BJ (cell line): Measurements from ENCODE around the gene GHRL. TPM values are rescaled to one million over a fixed set of nuclear protein-coding genes. Genes with fewer than 3 reads are reported as not detected.

Source experiments
- CTCF ChIA-PET: fragments of 350-600 bp; formaldehyde crosslinking; extraction: SDS; loops from one replicate; lab custom pipeline; 2021; ENCODE audit warnings: antibody characterized with exemption, inconsistent platforms; lab: Yijun Ruan, JAX
- POLR2A ChIA-PET: fragments of 300-600 bp; sonication (Branson Sonifier 250); formaldehyde crosslinking; extraction: SDS; loops from one replicate; lab custom pipeline; 2021; ENCODE audit warnings: antibody characterized with exemption; lab: Charles Lee
- DNase-seq: peaks from one replicate; pipeline ENCODE4 v3.0.0-alpha.2; 2011; ENCODE audit warnings: low read depth
- H3K27me3 ChIP-seq: 2 replicates; pipeline ENCODE4 v1.6.0; 2011; ENCODE audit warnings: low read length; ENCODE audit not compliant: control insufficient read depth, insufficient read depth
- H3K36me3 ChIP-seq: 2 replicates; pipeline ENCODE4 v1.5.1; 2011; ENCODE audit warnings: low read length; ENCODE audit not compliant: control insufficient read depth, insufficient read depth
- H3K4me3 ChIP-seq: 2 replicates; pipeline ENCODE4 v1.5.1; 2011; ENCODE audit warnings: low read depth, mild to moderate bottlenecking, control low read depth, low read length
- polyA plus RNA-seq: library from polyadenylated mRNA; depleted of rRNA; stranded (reverse); fragments of >200 nt; gene quantifications from 2 replicates; pipeline ENCODE4 v1.2.3, GENCODE V29; 2011
- TF ChIP-seq, protein P1 (sequence below): IDR thresholded peaks from 2 replicates; pipeline ENCODE4 v1.5.1; 2011; ENCODE audit warnings: low read depth, mild to moderate bottlenecking, control low read depth, inconsistent platforms, low read length, moderate library complexity; ENCODE audit not compliant: insufficient read depth

The GHRL gene
- polyA plus RNA-seq, 1 experiment, result not detected

DNA sequence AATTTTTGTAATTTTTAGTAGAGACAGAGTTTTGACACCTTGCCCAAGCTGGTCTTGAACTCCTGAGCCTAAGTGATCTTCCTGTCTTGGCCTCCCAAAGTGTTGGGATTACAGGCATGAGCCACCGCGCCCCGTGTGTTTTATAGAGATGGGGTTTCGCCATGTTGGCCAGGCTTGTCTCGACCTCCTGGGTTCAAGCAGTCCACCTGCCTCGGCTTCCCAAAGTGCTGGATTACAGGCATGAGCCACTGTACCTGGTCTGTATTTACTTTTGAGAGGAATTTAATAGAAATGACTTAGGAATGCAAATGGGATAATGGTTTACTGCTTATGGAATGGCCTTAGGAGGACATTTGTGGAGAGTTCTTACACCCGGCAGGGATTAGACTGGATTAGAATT, 33.7 kb downstream of the GHRL start:
- ChIA-PET CTCF (no interaction called here), POLR2A (no interaction called here)
- H3K36me3 ChIP-seq, result peaks cover 11% of the 10 kb centered on the region
- H3K27me3 ChIP-seq, result no peaks in the 10 kb centered on the region
- TF ChIP-seq, protein P1, sequence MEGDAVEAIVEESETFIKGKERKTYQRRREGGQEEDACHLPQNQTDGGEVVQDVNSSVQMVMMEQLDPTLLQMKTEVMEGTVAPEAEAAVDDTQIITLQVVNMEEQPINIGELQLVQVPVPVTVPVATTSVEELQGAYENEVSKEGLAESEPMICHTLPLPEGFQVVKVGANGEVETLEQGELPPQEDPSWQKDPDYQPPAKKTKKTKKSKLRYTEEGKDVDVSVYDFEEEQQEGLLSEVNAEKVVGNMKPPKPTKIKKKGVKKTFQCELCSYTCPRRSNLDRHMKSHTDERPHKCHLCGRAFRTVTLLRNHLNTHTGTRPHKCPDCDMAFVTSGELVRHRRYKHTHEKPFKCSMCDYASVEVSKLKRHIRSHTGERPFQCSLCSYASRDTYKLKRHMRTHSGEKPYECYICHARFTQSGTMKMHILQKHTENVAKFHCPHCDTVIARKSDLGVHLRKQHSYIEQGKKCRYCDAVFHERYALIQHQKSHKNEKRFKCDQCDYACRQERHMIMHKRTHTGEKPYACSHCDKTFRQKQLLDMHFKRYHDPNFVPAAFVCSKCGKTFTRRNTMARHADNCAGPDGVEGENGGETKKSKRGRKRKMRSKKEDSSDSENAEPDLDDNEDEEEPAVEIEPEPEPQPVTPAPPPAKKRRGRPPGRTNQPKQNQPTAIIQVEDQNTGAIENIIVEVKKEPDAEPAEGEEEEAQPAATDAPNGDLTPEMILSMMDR, result no peak
- no peak for DNase-seq
- no peak overlapping the region for H3K4me3 ChIP-seq

DNA sequence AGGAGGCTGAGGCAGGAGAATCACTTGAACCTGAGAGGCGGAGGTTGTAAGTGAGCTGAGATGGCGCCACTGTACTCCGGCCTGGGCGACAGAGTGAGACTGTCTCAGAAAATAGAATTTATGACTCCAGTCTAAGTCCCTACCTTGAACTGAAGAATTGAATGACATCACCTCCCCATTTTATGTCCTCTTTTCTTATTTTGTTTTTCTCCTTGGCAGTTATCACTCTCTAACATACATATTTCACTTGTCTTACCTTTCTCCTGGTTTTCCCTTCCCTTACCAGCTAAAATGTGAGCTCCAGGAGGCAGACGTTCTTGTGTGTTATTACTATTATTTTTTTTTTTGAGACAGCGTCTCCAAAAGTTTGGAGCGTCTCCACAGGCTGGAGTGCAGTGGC, 36.9 kb downstream of the GHRL start:
- Histone ChIP-seq H3K4me3 (no peak overlapping the region), H3K27me3 (no peaks in the 10 kb centered on the region), H3K36me3 (peaks cover 17% of the 10 kb centered on the region)
- no peak for DNase-seq
- CTCF ChIA-PET, result interaction anchor here (0.7 kb wide), 1 partner anchor 102 kb away, joined by 3 read pairs; no protein-coding TSS in a partner anchor
- POLR2A ChIA-PET, result no interaction called here
- TF ChIP-seq, protein P1, result no peak

DNA sequence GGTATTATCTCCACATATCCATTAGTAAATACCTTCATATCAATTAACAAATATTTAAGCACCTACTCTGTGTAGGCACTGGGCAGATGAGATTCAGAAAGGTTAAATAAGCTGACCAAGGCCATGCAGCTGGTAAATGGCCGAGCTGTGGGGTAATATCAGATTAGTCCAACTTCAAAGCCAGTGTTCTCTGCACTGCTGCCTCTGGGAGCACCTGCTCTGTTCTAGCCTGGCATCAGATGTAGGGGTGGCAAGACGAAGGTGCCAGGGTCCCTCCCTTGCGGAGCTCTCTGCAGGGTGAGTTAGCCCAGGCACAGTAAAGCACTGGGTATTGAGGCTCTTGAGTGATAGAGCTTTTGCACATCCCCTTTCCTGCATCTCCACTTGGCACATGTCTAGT, 39.0 kb downstream of the GHRL start:
- Histone ChIP-seq H3K4me3 (no peak overlapping the region), H3K27me3 (no peaks in the 10 kb centered on the region), H3K36me3 (peaks cover 12% of the 10 kb centered on the region)
- TF ChIP-seq, protein P1, result no peak
- DNase-seq, result no peak
- CTCF ChIA-PET, result interaction anchor here (2.7 kb wide), 1 partner anchor 10 kb away, joined by 10 read pairs; no protein-coding TSS in a partner anchor
- POLR2A ChIA-PET, result no interaction called here

DNA sequence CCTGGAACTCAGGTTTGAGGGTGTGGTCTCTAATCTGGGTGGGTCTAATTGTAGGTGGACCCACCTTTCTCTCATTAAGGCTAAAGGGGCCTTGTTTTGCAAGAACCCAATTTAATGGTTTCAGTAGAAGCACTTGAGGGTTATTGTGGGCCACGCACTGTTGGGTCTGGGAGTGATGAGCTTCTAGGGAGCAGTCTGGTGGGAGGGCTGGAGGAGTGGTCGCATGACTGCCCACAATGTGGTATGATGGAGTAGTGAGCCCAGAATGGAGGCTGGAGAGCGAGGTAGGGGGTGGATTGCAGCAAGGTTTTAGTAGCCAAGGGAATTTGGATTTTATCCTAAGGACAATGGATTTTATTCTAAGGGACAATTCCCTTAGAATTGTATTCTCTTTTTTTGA, 41.7 kb downstream of the GHRL start:
- TF ChIP-seq, protein P1, result no peak
- Histone ChIP-seq H3K27me3 (no peaks in the 10 kb centered on the region), H3K36me3 (peaks cover 10% of the 10 kb centered on the region), H3K4me3 (no peak overlapping the region)
- DNase-seq, result no peak
- POLR2A ChIA-PET, result no interaction called here
- CTCF ChIA-PET, result interaction anchor here (0.7 to 2.3 kb wide), 3 partner anchors 13 to 405 kb away, joined by 3 to 10 read pairs (median 3); no protein-coding TSS in a partner anchor

DNA sequence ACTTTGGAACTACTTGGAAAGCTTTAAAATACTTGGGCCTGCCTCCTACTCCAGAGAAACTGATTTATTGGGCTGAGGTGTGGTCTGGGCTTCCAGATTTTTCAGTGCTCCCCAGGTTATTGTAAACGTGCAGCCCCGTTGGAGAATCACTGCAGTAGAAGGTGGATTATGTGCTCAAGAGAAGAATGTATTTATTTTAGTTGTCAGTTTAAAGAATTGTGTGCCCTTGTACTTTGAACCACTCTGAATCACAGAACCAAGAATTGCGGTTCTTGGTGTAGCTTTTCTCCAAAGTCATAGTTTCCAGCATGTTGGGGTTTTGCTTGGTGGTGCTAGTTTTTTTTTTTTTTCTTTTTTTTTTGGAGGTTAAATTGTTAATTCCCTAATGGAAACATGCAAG, 42.9 kb downstream of the GHRL start:
- peak overlapping the region; percentile 59 for H3K4me3 ChIP-seq
- POLR2A ChIA-PET, result no interaction called here
- TF ChIP-seq, protein P1, result no peak
- CTCF ChIA-PET, result interaction anchor here (2.3 kb wide), 1 partner anchor 14 kb away, joined by 10 read pairs; no protein-coding TSS in a partner anchor
- no peak for DNase-seq
- H3K27me3 ChIP-seq, result no peaks in the 10 kb centered on the region
- peaks cover 10% of the 10 kb centered on the region for H3K36me3 ChIP-seq
